Posterior cingulate gyrus (tissue), 11 donors: ENCODE measurements around the gene TNFRSF1A.
"Not testable (repeated sequence)": the region's sequence is repeated elsewhere in the genome, so short reads cannot be mapped to it uniquely, and the experiment has no call there.

Source experiments
- DNase-seq, 10 donors: peaks; one replicate each; pipeline versions ENCODE4 v3.0.0 to v3.0.0-alpha.2; 2020 to 2021; ENCODE audit warnings: mixed read lengths in 3 of 10
- intact Hi-C: fragments of 100-400 bp; cut with DNase I; formaldehyde crosslinking; loops from one replicate; pipeline ENCODE4 v1.15.1; 2023

TNFRSF1A gene

DNA sequence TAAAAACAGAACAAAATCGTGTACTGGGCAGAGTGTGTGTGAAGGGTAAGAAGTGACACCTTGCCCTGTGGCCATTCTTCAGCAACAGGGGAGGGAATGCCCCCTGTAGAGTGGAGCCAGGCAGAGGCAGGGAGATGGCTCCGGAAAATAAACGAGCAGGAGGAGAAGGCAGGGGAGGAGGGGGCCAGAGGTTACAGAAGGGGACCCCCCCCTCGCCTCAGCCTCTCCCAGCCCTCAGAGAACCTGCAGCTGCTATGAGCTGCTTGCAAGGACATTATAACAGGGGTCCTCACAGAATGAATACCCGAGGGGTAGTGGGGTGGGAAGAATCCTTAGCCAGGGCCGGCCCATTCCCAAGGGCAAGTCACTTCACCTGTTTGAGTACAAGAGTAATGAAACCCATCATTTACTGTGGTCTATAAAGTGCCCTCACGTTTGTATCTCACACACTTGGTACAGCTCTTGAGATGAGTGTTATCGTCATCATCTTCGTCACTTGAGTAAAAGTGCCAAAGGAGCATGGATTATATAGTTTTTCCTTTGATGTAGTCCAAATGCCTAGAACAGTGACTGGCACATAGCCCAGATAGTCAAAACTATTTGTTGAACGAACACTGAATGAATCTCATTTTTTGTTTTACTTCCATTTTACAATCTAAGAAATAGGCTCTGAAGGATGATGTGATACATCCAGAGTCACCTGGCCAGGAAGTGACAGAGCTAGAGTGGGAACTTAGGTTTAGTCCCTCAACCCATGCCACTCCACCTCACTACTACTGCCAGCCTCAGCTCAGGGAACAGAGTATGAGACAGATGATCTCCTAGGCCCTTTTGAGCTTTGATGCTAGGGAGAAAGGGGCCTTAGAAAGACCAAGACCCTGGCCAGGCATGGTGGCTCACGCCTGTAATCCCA, 19.0 kb upstream of the TNFRSF1A start:
- intact Hi-C loops = no loop called here
- DNase-seq = peak in 1 of 10 donors; percentile 43

DNA sequence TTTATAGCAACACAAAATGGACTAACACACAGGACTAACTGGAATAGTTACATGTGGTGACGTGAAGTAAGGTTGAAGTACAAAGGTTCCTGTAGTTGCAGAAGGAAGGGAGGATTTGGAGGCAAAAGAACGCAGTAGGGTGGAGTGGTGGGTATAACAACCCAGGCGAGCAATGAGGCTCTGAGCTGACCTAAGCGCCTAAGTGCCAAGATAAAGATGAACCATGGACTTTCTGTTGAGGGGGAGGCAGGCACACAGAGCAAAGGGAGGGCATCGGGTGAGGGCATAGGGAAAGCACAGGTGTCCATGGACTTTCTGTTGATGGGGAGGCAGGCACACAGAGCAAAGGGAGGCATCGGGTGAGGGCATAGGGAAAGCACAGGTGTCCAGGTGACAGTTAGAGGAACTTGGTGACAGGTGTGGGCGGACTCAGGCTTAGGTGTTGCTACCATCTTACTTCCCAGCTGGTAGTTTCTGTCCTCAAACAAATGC, 18.2 kb upstream of the TNFRSF1A start:
- intact Hi-C loops = no loop called here
- DNase-seq = peak in 1 of 10 donors; percentile 36

DNA sequence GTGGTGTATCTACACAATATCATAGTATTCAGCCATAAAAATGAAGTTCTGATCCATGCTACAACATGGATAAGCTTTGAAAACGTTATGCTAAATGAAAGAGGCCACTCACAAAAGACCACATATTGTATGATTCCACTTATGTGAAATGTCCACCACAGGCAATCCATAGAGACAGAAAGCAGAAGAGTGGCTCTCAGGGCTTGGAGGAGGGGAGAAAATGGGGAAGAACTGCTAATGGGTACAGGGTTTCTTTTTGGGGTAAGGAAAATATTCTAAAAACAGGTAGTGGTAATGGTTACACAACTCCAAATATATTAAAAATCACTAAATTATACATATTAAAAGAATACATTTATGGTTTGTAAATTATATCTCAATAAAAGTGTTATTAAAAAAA, 17.0 kb upstream of the TNFRSF1A start:
- no peak for DNase-seq

DNA sequence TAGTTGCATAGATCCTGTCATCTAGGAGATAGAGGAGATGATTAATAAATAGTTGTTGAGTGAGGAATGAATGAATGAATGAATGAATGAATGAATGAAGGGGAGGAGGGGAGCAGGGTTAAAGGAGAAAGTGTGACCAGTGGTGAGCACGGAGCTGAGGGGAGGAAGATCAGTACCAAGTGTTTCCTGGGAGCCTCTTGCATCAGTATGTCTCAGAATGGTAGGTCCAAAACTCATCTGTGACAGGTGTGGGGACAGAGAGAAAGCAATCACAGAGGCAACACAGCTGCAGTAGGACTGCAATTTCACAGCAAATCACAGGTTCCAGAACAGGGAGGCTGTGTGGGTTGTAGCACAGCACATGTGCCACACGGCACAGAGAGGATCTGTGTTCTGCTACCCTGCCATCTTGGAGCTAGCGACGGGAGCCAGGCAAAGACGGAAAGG, 14.5 kb upstream of the TNFRSF1A start:
- intact Hi-C loops = no loop called here
- DNase-seq = no peak

More for the DNA sequence above, 17.0 kb upstream of the TNFRSF1A start:
- intact Hi-C loops = no loop called here

DNA sequence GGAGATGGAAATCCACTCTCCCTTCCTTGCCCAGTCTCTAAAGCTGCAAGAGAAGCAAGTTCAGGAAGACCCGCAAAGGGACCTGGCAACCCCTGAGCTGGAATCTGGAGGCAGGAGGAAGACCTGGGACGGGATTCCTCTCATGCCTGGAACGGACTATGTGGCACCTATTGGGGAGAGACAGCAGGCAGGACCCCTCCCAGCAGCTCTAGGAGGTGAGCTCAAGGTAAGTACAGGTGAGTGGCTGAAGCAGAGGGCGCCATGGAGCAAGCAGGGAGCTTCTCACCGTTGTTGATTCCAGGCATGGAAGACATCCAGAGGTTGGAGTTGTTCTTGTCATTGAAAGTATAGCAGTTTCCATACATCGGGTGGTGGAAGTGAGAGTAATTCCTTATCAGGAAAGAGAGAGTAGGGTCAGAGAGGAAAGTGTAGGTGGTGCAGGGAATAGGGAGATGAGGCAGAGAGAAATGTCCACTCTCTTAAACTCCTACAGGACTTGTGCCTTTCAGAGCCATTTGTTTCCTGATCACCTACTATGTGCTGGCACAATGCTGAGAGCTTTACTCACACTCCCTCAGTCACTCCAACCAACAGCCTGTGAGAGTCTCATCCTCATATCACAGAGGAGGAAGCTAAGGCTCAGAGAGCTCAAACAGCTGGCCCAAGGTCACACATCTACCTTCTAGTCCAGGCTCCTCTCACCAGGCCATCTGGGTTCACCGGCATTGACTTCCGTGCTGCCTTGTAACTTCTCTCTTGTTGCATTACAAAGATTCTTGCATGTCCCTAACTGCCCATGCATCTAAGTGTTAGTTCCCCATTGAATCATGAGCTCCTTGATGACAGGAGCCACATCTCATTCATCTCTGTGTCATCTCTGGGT, 13.9 kb upstream of the TNFRSF1A start:
- no peak for DNase-seq
- intact Hi-C loops = no loop called here

DNA sequence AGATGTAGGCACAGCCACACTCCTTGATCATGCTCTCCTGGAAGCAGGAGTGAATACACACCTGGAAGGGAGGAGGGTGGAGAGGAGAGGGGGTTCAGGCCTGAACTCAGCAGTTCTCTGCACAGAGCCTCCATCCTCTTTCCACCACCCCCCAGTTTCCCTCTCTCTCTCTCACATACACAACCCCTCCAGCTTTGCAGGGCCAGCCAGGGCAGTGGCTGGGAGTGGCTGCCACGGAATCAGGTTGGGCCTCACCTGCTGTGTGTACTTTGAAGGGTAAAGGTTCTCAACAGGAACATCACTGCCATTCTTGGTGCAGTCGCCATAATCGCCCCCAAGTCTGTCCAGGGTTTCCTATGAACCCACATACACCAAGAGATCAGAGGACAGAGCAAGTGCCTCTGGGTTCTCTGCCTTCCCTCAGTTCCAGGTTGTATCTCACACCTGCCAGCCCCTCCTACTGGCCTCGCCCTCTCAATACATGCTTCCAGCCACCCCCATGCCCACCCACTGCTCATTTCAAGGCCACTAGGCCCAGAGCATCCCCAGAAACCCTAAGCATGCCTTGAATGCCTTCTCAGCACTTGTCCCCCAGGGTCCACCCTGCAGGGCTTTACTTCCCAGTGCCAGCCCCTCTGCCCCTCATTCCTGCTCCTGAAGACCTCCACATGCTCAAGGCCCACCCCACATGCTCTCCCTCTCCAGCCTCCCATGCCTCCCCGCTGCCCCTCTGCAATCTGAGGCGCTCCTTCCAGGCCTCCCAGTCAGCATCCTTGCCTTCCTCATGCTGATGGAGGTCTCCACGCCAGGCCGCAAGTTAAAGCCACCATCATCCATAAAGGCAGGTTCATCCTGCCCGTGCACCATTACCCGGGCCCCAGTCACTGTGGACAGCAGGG, 12.9 kb upstream of the TNFRSF1A start:
- intact Hi-C loops = no loop called here
- DNase-seq = no peak

DNA sequence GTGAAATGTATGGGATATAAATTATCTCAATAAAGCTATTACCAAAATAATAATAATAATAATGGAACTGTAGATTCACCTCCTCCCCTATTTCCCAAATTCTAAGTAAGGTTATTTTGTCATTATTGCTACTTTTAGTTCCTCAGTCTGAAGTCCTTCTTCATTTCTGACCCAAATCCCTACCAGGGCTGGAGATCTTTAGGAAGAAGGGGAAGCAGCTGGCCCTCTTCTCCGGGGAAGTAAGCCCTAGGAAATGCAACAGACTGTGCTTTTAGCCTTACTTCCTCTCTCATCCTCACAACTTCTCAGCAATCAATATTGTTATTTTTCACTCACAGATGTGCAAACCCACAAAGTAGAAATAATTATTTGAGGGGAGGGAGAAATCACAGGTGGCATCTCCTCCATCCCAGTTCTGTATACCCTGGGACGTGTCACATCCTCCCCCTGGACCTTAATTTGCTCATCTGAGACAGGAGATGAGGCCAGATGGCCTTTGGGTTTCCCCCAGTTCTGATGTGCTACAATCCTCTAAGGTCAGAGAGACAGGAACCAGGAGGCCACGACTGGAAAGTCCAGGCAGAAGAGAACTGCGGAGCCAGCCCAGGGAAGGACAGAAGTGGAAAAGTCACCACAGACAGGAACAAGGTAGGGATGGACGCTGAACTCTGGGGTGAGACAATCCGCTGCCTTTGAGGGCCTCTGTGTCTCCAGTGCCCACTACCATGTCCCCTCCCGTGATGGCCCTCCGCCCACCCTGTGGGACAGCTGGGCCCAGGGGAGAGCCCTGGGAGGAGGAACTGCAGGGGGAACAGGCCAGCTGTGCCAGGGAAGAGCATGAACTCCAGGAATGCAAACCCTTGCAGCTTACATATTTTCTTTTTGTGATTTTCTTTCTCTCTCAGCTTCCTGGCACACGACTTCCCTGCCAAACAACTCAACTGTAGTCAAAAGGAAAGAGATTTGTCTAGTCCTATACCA, 10.6 kb upstream of the TNFRSF1A start:
- DNase-seq = no peak
- intact Hi-C loops = no loop called here

DNA sequence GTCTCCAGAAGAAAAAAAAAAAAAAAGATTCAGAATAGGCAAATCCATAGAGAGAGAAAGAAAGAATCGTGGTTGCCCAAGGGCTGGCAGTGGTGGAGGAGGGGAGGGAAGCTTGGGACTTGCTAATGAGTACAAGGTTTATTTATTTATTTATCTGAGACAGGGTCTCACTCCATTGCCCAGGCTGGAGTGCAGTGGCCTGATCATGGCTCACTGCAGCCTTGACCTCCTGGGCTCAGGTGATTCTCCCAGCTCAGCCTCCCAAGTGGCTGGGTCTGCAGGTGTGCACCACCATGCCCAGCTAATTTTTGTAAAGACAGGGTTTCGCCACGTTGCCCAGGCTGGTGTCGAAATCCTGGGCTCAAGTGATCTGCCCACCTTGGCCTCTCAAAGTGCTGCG, 9.7 kb upstream of the TNFRSF1A start:
- intact Hi-C loops = no loop called here
- no peak for DNase-seq

DNA sequence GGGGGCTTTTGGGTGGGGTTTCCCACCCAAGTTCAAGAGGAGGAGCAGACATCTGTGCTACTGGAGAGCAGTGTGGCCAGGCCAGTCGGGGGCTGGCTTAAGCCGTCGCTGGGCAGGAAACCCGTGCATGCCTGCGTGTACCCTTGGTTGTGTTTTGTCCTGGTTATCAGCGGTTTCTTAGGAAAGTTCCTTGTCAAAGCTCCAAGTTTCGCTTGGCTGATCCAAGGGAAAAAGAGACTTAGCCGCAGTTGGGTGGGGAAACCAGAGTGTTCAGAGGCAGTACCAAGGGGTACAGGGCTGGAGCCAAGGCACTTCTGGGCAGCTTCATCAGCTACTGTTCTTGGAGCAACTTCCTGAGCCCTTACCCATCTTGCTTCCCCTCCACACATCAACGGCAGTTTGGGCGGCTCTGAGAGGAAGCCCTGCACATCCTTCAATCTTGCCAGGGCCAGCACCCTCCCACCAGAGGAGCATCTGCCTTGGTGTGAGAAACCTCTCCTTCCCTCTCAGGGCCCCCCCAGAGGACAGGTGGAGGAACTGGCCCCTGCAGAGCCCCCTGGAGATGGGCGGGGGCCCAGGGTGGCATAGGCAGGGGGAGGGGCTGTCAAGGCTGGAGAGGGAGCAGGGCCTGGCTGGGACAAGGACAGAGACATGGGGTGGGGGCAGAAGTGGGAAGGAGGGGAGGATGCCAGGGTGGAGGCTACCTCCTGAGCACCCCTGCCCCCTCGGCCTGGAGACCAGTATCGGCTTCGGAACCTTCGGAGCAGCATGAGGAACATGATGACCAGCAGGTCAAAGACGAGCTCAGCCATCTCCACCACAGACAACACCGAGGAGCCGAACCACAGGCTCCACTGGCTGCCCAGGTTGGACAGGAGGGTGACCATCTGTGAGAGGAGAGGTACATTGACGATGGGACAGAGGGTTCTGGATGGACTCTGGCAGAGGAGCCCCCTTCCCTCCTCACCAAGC, 5.8 kb upstream of the TNFRSF1A start:
- DNase-seq = no peak
- intact Hi-C loops = no loop called here

DNA sequence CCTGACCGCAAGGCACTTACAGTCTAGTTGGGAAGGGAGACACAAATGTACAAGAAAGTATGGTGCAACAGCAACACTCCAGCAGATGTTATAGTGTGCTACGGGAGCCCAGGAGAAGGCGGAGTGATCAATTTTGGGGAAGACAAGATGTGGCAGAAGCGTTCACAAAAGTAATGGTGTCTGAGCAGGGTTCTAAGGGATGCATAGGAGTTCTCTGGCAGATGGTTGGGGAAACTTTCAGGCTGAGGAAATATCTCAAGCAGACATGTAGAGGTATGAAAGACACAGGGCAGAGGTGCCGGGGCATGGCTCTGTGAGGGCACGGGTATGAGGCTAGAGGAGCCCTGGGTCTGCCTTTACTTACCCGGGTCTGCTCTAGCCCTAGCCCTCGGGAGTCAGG, 5.1 kb upstream of the TNFRSF1A start:
- no peak for DNase-seq
- intact Hi-C loops = no loop called here

DNA sequence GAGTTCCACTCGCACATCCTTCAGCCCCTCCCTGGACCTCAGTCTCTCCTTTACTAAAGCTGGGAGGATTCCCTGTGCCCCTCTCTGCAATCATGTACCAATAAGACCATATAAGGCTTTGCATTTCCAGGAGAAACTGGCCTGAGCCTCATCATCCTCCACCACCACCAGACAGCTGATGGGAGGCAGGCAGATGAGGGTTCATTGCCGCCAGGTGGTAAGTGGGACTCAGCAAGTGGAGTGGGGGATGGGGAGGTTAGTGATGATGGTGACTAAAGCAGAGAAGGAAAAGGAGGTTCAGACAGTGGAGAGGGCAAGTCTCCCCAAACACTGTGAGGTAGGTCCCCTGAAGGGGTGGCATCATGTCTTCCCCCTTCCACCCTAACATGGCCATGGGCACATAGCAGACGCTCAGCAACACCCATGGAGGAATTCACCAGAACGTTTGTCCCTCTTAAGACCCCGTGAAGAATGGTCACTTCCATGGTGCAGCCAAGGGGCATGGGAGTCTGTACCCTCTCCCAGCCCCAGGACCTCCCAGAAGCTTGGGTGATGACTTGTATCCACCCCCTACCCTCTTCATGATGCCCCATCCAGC, 4.5 kb upstream of the TNFRSF1A start:
- DNase-seq = no peak
- intact Hi-C loops = no loop called here

DNA sequence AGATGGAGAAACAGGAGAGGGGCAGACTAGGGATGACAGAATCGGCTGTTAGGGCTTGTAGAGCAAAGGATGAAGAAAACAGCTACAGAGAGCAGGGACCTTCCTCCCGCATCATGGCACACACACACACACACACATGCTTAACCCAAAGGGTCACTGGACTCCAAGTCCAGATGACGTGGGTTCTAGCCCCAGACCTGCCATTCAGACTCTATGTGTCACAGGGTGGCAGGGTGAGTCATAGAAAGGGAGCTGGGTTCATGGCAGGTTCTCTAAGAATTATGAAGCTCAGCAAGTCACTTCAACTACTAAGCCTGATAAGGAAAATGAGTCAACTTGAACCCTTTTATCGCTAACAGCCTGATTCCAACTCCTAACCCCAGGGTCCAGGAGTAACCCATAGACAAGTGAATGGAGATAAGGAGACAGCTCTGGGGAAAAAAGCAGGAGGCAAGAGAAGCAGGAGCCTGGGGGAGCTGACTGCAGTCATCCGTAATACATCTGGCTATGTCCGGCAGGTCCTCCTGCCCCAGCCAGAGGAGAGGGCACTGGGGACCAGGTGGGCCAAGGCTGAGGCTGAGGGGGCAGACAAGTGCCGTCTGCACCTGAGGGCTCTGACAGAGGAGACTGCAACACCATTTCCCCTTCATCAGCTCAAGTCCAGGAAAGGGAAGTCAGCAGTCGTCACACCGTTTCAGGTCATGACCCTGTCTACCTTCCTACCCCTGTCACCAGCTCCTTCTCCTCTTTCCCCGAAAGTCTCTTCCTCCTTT, 3.6 kb upstream of the TNFRSF1A start:
- intact Hi-C loops = no loop called here
- DNase-seq = no peak

DNA sequence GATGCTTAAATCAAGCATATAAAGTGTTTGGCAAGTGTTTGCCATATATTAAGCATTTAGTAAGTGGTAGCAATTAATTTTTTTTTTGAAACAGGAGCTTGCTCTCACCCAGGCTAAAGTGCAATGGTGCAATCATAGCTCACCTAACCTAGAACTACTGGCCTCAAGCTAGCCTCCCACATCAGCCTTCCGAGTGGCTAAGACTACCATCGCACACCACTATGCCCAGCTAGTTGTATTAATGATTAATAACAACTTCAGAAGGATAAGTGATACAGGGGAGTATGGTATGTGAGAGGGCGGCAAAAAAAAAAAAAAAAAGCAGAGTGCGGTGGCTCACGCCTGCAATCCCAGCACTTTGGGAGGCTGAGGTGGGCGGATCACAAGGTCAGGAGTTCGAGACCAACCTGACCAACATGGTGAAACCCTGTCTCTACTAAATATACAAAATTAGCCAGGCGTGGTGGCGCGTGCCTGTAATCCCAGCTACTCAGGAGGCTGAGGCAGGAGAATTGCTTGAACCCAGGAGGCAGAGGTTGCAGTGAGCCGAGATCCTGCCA, 2.3 kb upstream of the TNFRSF1A start:
- DNase-seq, intact Hi-C loops: not testable (repeated sequence)

DNA sequence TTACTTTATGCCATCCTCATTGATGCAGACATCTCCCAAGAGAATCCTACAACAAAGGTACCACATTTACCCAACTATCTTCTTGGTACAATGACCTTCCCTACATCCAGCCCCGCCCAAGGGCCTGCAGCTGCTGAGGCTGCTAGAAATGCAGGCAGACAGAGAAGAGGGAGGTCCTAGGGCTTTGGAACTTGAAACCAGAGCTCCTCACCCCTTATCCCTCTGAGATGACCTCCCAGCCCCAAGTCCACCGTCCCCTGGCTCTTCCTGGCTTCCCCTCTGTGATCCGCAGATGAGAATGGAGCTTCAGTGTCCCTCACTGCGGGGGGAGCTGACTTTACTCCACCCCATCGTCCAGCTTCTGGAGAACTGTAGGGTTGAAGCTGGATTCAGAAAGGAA, 1.6 kb upstream of the TNFRSF1A start:
- intact Hi-C loops = no loop called here
- DNase-seq = no peak

DNA sequence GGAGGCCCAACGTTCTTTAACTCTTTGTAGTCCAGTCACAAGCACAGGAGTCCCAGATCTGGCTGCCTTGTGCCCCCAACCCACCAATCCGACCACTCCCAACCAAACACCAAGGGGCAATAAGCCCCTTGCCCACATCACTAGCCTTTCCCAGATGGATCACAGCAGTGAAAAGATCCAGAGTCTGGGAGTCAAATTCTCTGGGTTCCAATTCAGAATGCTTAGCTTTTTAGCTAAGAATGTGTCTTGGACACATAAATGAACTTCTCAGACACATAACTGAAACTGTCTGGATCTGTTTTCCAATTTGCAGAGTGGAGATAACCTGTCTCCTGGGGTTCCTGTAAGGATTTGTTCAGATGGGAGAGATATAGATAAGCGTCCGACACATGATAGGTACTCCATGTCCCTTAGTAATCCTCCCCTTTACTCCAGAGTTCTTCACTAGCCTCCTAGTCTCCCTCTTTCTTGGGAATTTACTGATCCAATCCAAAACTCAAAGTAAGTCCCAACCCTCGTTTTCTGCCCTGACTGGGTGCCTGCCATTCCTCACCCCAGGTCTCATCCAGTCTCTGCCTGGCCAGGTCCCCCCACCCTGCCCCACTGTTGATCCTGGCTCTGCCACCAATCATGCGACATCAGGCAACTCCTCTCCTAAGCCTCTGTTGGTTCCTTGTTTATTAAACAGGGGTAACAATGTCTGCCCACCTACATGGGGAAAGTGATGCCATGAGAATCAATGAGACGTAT, 439 bp upstream of the TNFRSF1A start:
- DNase-seq = no peak

More for the DNA sequence above, 439 bp upstream of the TNFRSF1A start:
- intact Hi-C loops = no loop called here
